Measurements from ENCODE around the gene GSTM2.

DNA sequence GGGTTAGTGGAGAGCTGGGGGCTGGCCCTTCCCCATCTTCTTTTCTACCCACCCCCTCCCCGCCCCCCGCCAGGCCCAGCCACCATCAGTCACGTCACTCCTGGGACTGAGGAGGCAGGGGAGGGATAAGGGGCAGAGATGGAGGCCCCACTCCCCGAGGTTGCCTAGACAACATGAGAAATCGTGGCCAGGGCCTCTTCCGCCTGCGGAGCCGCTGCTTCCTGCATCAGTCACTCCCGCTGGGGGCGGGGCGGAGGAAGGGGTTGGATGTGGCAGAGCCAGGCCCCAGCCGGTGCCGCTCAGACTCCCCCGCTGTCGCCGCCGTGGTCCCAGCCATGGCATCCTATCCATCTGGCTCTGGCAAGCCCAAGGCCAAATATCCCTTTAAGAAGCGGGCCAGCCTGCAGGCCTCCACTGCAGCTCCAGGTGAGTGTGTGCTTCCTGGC is 47.0 kb upstream of the GSTM2 start:
- TF ChIP-seq, protein P1, sequence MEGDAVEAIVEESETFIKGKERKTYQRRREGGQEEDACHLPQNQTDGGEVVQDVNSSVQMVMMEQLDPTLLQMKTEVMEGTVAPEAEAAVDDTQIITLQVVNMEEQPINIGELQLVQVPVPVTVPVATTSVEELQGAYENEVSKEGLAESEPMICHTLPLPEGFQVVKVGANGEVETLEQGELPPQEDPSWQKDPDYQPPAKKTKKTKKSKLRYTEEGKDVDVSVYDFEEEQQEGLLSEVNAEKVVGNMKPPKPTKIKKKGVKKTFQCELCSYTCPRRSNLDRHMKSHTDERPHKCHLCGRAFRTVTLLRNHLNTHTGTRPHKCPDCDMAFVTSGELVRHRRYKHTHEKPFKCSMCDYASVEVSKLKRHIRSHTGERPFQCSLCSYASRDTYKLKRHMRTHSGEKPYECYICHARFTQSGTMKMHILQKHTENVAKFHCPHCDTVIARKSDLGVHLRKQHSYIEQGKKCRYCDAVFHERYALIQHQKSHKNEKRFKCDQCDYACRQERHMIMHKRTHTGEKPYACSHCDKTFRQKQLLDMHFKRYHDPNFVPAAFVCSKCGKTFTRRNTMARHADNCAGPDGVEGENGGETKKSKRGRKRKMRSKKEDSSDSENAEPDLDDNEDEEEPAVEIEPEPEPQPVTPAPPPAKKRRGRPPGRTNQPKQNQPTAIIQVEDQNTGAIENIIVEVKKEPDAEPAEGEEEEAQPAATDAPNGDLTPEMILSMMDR (conservative IDR thresholded peaks at IDR 0.05), result no peak
- no peak for TF ChIP-seq EZH2 (IDR thresholded peaks at IDR 0.05; ENCODE audit: low read depth)
